IMR-90 (cell line): ENCODE data around the gene CELF5. TPM values are rescaled to one million over a fixed set of nuclear protein-coding genes. Genes with fewer than 3 reads are reported as not detected.

Experiments used
- ATAC-seq: fragments of 200-7000 bp; cut with Tn5 transposase; 2 replicates; pipeline ENCODE4 v1.9.1; 2020; ENCODE audit warnings: low read depth, mild to moderate bottlenecking, moderate library complexity
- BruUV-seq: library from RNA; stranded (reverse); fragments of 400-500 nt; replicated peaks from 2 replicates; lab custom pipeline; 2021; lab: Mats Ljungman, UMichigan
- CTCF ChIA-PET: fragments of 300-600 bp; formaldehyde crosslinking; extraction: SDS; loops from one replicate; lab custom pipeline; 2021; ENCODE audit warnings: antibody characterized with exemption; lab: Yijun Ruan, JAX
- POLR2A ChIA-PET: fragments of 300-600 bp; sonication (Branson Sonifier 250); formaldehyde crosslinking; loops from one replicate; lab custom pipeline; 2022; ENCODE audit warnings: antibody characterized with exemption; ENCODE audit not compliant: unreplicated experiment; lab: Charles Lee
- DNase-seq: peaks from one replicate; pipeline ENCODE4 v3.0.0; 2013
- H2AFZ ChIP-seq: replicated peaks from 2 replicates; pipeline ENCODE3; 2013; ENCODE audit warnings: low read length, mild to moderate bottlenecking; ENCODE audit not compliant: poor library complexity
- H2AK5ac ChIP-seq: 2 replicates; pipeline ENCODE4 v1.6.1; 2013; ENCODE audit warnings: low read depth, low read length, inconsistent platforms
- H2AK9ac ChIP-seq: replicated peaks from 2 replicates; pipeline ENCODE3; 2013; ENCODE audit warnings: mild to moderate bottlenecking, low read depth, low read length, moderate library complexity; ENCODE audit not compliant: poor library complexity
- H2BK120ac ChIP-seq: 2 replicates; pipeline ENCODE4 v1.6.1; 2013; ENCODE audit warnings: low read depth, low read length, inconsistent platforms
- H2BK15ac ChIP-seq: 3 replicates; pipeline ENCODE4 v1.6.1; 2013; ENCODE audit warnings: low read depth, low read length, inconsistent platforms
- H2BK20ac ChIP-seq: 2 replicates; pipeline ENCODE4 v1.6.1; 2013; ENCODE audit warnings: low read depth, mild to moderate bottlenecking, inconsistent platforms, low read length, moderate library complexity
- H2BK5ac ChIP-seq: 2 replicates; pipeline ENCODE4 v1.6.1; 2013; ENCODE audit warnings: mild to moderate bottlenecking, low read depth, low read length, inconsistent platforms; ENCODE audit not compliant: poor library complexity, severe bottlenecking
- H3K14ac ChIP-seq: replicated peaks from 2 replicates; pipeline ENCODE4 v1.6.1; 2013; ENCODE audit warnings: low read depth, low read length, inconsistent platforms
- H3K18ac ChIP-seq: 2 replicates; pipeline ENCODE4 v1.6.1; 2013; ENCODE audit warnings: low read depth, low read length, control low read depth
- H3K23ac ChIP-seq: 2 replicates; pipeline ENCODE4 v1.6.1; 2013; ENCODE audit warnings: low read depth, low read length, inconsistent platforms
- H3K27ac ChIP-seq: 2 replicates; pipeline ENCODE4 v1.5.1; 2013; ENCODE audit warnings: mild to moderate bottlenecking, control low read depth, low read length; ENCODE audit not compliant: insufficient read depth
- H3K27me3 ChIP-seq: 2 replicates; pipeline ENCODE4 v1.6.1; 2013; ENCODE audit warnings: low read length; ENCODE audit not compliant: control insufficient read depth, insufficient read depth
- H3K36me3 ChIP-seq: 2 replicates; pipeline ENCODE4 v1.6.1; 2013; ENCODE audit warnings: low read length, mixed read lengths; ENCODE audit not compliant: control insufficient read depth, insufficient read depth
- H3K4ac ChIP-seq: 2 replicates; pipeline ENCODE4 v1.6.1; 2013; ENCODE audit warnings: low read depth, low read length, inconsistent platforms
- H3K4me1 ChIP-seq: 2 replicates; pipeline ENCODE4 v1.6.1; 2013; ENCODE audit warnings: low read length, mixed read lengths; ENCODE audit not compliant: control insufficient read depth, insufficient read depth
- H3K4me2 ChIP-seq: 2 replicates; pipeline ENCODE4 v1.6.1; 2013; ENCODE audit warnings: low read depth, mild to moderate bottlenecking, control low read depth, low read length, moderate library complexity
- H3K4me3 ChIP-seq: 2 replicates; pipeline ENCODE4 v1.5.1; 2013; ENCODE audit warnings: low read depth, mild to moderate bottlenecking, control low read depth, low read length, moderate library complexity; ENCODE audit not compliant: insufficient read depth
- H3K56ac ChIP-seq: 2 replicates; pipeline ENCODE4 v1.6.1; 2013; ENCODE audit warnings: low read length, inconsistent platforms; ENCODE audit not compliant: insufficient read depth; ENCODE audit errors: extremely low read depth
- H3K79me1 ChIP-seq, 2 experiments: 2 replicates each; pipeline ENCODE4 v1.6.1; 2013; ENCODE audit warnings: low read length in 2 of 2, inconsistent platforms in 1 of 2, low read depth in 1 of 2
- H3K9ac ChIP-seq: 2 replicates; pipeline ENCODE4 v1.6.1; 2013; ENCODE audit warnings: low read depth, low read length, control low read depth
- H3K9me1 ChIP-seq: 2 replicates; pipeline ENCODE4 v1.6.1; 2013; ENCODE audit warnings: low read length, inconsistent platforms; ENCODE audit not compliant: insufficient read depth
- H3K9me3 ChIP-seq: 2 replicates; pipeline ENCODE4 v1.6.1; 2013; ENCODE audit warnings: low read length; ENCODE audit not compliant: control insufficient read depth, insufficient read depth
- H4K20me1 ChIP-seq: 2 replicates; pipeline ENCODE4 v1.6.1; 2013; ENCODE audit warnings: low read length, inconsistent platforms; ENCODE audit not compliant: insufficient read depth
- H4K5ac ChIP-seq: 2 replicates; pipeline ENCODE4 v1.6.1; 2013; ENCODE audit warnings: mild to moderate bottlenecking, low read depth, low read length, control low read depth
- H4K8ac ChIP-seq, 2 experiments: 2 replicates each; pipeline ENCODE4 v1.6.1; 2013; ENCODE audit warnings: low read depth in 2 of 2, low read length in 2 of 2, control low read depth in 1 of 2, inconsistent platforms in 1 of 2
- H4K91ac ChIP-seq: 2 replicates; pipeline ENCODE4 v1.6.1; 2013; ENCODE audit warnings: low read depth, low read length, inconsistent platforms; ENCODE audit not compliant: insufficient read depth
- BHLHE40 ChIP-seq: fragments of 150-350 bp; IDR thresholded peaks from 2 replicates; pipeline ENCODE4 v1.6.1; 2016; ENCODE audit warnings: mild to moderate bottlenecking, low read depth, low read length
- WGBS, 2 experiments: methylation state at CpG; one replicate each; pipeline versions ENCODE4 v1.1.5 to v1.1.7; 2013; ENCODE audit warnings: missing lambda C conversion rate in 2 of 2; ENCODE audit not compliant: insufficient read length in 1 of 2; ENCODE audit errors: extremely low coverage in 2 of 2; 5-methylcytosine and 5-hydroxymethylcytosine counted together
- dilution Hi-C: fragments of 300-500 bp; cut with HindIII; formaldehyde crosslinking; loops from one replicate; pipeline ENCODE4 v1.14.3; 2018; ENCODE audit warnings: low sequenced_read_pairs; ENCODE audit not compliant: unreplicated experiment
- in situ Hi-C: fragments of 300-500 bp; cut with MboI; formaldehyde crosslinking; loops from 3 replicates; pipeline ENCODE4 v1.14.3; 2019; ENCODE audit warnings: low sequenced_read_pairs, inconsistent platforms, mixed read lengths
- intact Hi-C: fragments of 100-400 bp; cut with micrococcal nuclease; formaldehyde crosslinking; loops from 2 replicates; pipeline ENCODE4 v1.10.0; 2022
- polyA plus RNA-seq, 3 experiments: library from polyadenylated mRNA; depleted of rRNA; stranded (reverse); fragments of >200 nt; gene quantifications; 2 replicates each; pipeline ENCODE4 v1.2.3, GENCODE V29; 2012; ENCODE audit warnings: low replicate concordance in 1 of 3
- total RNA-seq: library from RNA; depleted of rRNA; stranded (reverse); fragments of >200 nt; gene quantifications from 2 replicates; pipeline ENCODE4 v1.2.3, GENCODE V29; 2012
- TF ChIP-seq, protein P1 (sequence below): fragments of 150-350 bp; IDR thresholded peaks from 2 replicates; pipeline ENCODE4 v1.6.1; 2016; ENCODE audit warnings: low read depth, mild to moderate bottlenecking, low read length, moderate library complexity, borderline replicate concordance
- TF ChIP-seq, protein P2 (sequence below): fragments of 150-350 bp; IDR thresholded peaks from 2 replicates; pipeline ENCODE4 v1.6.1; 2017; ENCODE audit warnings: mild to moderate bottlenecking, antibody characterized with exemption, low read length, low read depth

CELF5 gene
- total and polyA plus RNA-seq, 2 of the 4 experiments (the other 2 are of a cell fraction), result 0.02 TPM; not detected in 1

DNA sequence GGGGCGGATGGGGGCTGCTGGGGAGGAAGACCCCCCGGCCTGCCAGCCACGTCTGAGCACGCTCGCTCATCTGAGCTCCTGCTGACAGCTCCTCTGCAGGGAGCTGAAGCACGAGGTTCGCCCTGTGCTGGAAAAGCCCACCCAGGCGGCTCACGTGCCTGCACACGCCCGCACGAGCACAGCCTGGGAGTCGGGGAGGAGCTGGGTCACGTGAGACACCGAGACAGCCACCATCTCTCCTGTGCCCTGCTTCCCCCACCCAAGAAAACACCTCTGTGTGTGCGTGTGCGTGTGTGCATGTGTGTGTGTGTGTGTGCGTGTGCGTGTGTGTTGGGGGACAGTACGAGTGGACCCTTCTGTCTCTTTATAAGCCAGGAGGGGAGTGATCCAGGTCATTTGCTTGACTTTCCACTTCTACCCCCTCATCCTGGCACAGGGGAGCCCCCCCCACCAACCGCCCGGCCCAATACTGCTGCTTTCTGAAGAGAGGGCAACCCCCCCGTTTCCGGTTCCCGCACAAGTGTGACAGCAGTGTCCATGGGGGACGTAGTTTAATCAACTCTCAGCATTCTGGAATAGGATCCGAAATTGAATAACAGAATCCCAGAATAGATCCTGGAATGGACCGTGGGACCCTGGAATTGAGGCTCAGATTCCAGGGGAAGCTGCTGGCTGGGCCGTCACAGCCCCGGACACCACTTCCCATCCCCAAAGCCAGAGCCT, 42.5 kb downstream of the CELF5 start:
- POLR2A ChIA-PET, result no interaction called here
- Histone ChIP-seq H3K14ac (no peak overlapping the region), H3K79me1 (no peaks in the 10 kb centered on the region), H3K4me1 (no peaks in the 10 kb centered on the region), H2BK5ac (no peak overlapping the region), H3K9ac (no peak overlapping the region), H3K4ac (no peak overlapping the region), H3K9me3 (no peaks in the 10 kb centered on the region), H3K36me3 (no peaks in the 10 kb centered on the region), H4K8ac (no peak overlapping the region), H3K4me2 (no peak overlapping the region), H3K23ac (no peak overlapping the region), H2AK5ac (no peak overlapping the region), H2AFZ (no peak overlapping the region), H3K27ac (no peak overlapping the region), H3K9me1 (no peaks in the 10 kb centered on the region), H2BK15ac (no peak overlapping the region), H4K20me1 (no peaks in the 10 kb centered on the region), H4K5ac (no peak overlapping the region), H2BK20ac (no peak overlapping the region), H3K56ac (no peak overlapping the region), H3K18ac (no peak overlapping the region), H3K27me3 (peaks cover 48% of the 10 kb centered on the region), H2AK9ac (no peak overlapping the region), H3K4me3 (no peak overlapping the region), H2BK120ac (no peak overlapping the region), H4K91ac (no peak overlapping the region)
- intact Hi-C loops (no loop called here), in situ Hi-C loops (no loop called here), dilution Hi-C loops (no loop called here)
- 50% methylated on average over 2 of the region's 30 CpGs; no CpG with 5 or more reads in 1 of the 2 experiments for WGBS, 2 experiments
- DNase-seq (no peak), ATAC-seq (no peak)
- CTCF ChIA-PET, result no interaction called here
- TF ChIP-seq BHLHE40, result peak; percentile 47; the same call in 1 of the 2 replicates
- TF ChIP-seq, protein P1, sequence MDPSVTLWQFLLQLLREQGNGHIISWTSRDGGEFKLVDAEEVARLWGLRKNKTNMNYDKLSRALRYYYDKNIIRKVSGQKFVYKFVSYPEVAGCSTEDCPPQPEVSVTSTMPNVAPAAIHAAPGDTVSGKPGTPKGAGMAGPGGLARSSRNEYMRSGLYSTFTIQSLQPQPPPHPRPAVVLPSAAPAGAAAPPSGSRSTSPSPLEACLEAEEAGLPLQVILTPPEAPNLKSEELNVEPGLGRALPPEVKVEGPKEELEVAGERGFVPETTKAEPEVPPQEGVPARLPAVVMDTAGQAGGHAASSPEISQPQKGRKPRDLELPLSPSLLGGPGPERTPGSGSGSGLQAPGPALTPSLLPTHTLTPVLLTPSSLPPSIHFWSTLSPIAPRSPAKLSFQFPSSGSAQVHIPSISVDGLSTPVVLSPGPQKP, result no peak
- TF ChIP-seq, protein P2, sequence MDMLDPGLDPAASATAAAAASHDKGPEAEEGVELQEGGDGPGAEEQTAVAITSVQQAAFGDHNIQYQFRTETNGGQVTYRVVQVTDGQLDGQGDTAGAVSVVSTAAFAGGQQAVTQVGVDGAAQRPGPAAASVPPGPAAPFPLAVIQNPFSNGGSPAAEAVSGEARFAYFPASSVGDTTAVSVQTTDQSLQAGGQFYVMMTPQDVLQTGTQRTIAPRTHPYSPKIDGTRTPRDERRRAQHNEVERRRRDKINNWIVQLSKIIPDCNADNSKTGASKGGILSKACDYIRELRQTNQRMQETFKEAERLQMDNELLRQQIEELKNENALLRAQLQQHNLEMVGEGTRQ, result 0 out of 2 replicates have a peak, but pooled peaks have one; percentile 13
- no TSS peak for BruUV-seq
